Natural killer cell (primary cell): Measurements from ENCODE around the gene PHYH. TPM values are rescaled to one million over a fixed set of nuclear protein-coding genes. Genes with fewer than 3 reads are reported as not detected.

Experiments
- total RNA-seq, 4 donors: library from RNA; stranded (reverse); fragments of 120-200 nt in 1 of 4; gene quantifications; one replicate each; pipeline versions ENCODE4 v1.2.3 to v1.2.4, GENCODE V29; 2013 to 2022

PHYH gene
- total RNA-seq, 3 donors from 2014 or later (not counting 1 experiment from before 2014, with no cell fraction given) = 6.9 to 7.3 (median 7.2) TPM

Other genes with a start within 250 kb of the PHYH start
- 100 to 1,000 TPM; 140 to 177 (median 161) TPM for gene OPTN, start 199.9 kb downstream of the PHYH start, total RNA-seq
- 1 to 10 TPM in 2 of 3 donors, under 1 TPM in 1; 0.73 to 2.9 (median 1.3) TPM for gene MCM10, start 138.5 kb downstream of the PHYH start, total RNA-seq
- gene UCMA, start 65.7 kb downstream of the PHYH start, total RNA-seq = not detected
- gene SEPHS1, start 48.2 kb upstream of the PHYH start, total RNA-seq = 10 to 100 TPM; 20.4 to 28.2 (median 23.4) TPM
- gene BEND7, start 228.9 kb upstream of the PHYH start, total RNA-seq = under 1 TPM in 1 of 3 donors, not detected in 2; 0.38 TPM